Lower leg skin (tissue), 4 donors: ENCODE data around the gene NHERF1. TPM values are rescaled to one million over a fixed set of nuclear protein-coding genes. Genes with fewer than 3 reads are reported as not detected.
A peak's percentile ranks its signal among the peaks of the same experiment; 100 is the strongest.

Experiments
- DNase-seq, 2 donors: peaks; one replicate each; pipeline ENCODE4 v3.0.0-alpha.2; 2019; ENCODE audit warnings: low spot score in 2 of 2
- H3K4me3 ChIP-seq: fragments of 200-600 bp; sonication (generic); 2 replicates; pipeline ENCODE4 v1.5.1; 2017; ENCODE audit warnings: mild to moderate bottlenecking, low read depth; ENCODE audit not compliant: poor library complexity, severe bottlenecking
- POLR2A ChIP-seq, 2 donors: fragments of 450-650 bp; IDR thresholded peaks; one replicate each; pipeline ENCODE4 v1.6.1; 2016 to 2017; ENCODE audit warnings: antibody characterized with exemption in 2 of 2, mild to moderate bottlenecking in 1 of 2, moderate library complexity in 1 of 2
- WGBS, 2 donors: methylation state at CpG; one replicate each; pipeline ENCODE4 v1.1.5; 2018; 5-methylcytosine and 5-hydroxymethylcytosine counted together
- intact Hi-C: fragments of 100-400 bp; cut with DNase I; formaldehyde crosslinking; loops from one replicate; pipeline ENCODE4 v1.15.0; 2023; ENCODE audit warnings: low total_unique reads
- total RNA-seq, 4 donors: library from RNA; depleted of rRNA; stranded (reverse); fragments of >200 nt; gene quantifications; one replicate each; pipeline ENCODE4 v1.1.0, GENCODE V29; 2016
- TF ChIP-seq, protein P1 (sequence below), 3 donors: fragments of 450-650 bp; IDR thresholded peaks; one replicate each; pipeline ENCODE4 v1.5.1; 2016; ENCODE audit warnings: antibody characterized with exemption in 3 of 3, mild to moderate bottlenecking in 3 of 3, moderate library complexity in 2 of 3

The NHERF1 gene
- total RNA-seq, 4 donors from 2014 or later, result 47.6 to 67.7 (median 58.6) TPM

DNA sequence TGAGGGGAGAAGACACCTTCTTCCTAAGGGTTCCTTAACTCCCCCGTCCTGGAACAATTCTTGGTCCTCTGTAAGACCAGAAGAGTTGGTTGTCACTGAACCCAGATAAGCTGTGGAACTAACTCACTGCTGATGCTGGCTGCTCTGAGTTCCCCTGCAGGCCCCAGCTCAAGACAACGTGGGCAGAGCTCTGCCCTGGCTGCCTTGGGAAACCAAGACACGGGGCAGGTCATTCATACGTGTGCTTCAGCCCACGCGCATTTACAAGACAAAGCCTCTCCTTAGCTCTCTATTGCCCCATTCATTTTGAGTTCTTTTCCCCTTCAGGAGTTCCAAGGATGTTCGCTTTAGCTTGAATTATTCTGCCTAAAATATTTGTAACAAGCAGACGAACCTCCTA, 31.1 kb downstream of the NHERF1 start:
- intact Hi-C loops, result no loop called here
- TF ChIP-seq, protein P1, sequence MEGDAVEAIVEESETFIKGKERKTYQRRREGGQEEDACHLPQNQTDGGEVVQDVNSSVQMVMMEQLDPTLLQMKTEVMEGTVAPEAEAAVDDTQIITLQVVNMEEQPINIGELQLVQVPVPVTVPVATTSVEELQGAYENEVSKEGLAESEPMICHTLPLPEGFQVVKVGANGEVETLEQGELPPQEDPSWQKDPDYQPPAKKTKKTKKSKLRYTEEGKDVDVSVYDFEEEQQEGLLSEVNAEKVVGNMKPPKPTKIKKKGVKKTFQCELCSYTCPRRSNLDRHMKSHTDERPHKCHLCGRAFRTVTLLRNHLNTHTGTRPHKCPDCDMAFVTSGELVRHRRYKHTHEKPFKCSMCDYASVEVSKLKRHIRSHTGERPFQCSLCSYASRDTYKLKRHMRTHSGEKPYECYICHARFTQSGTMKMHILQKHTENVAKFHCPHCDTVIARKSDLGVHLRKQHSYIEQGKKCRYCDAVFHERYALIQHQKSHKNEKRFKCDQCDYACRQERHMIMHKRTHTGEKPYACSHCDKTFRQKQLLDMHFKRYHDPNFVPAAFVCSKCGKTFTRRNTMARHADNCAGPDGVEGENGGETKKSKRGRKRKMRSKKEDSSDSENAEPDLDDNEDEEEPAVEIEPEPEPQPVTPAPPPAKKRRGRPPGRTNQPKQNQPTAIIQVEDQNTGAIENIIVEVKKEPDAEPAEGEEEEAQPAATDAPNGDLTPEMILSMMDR (IDR thresholded peaks at IDR 0.05), result no peak
- no peak for TF ChIP-seq POLR2A (IDR thresholded peaks at IDR 0.05)
- H3K4me3 ChIP-seq, result no peak overlapping the region
- 79 to 81% methylated on average over 8 of the region's 8 CpGs for WGBS, 2 donors
- no peak for DNase-seq

DNA sequence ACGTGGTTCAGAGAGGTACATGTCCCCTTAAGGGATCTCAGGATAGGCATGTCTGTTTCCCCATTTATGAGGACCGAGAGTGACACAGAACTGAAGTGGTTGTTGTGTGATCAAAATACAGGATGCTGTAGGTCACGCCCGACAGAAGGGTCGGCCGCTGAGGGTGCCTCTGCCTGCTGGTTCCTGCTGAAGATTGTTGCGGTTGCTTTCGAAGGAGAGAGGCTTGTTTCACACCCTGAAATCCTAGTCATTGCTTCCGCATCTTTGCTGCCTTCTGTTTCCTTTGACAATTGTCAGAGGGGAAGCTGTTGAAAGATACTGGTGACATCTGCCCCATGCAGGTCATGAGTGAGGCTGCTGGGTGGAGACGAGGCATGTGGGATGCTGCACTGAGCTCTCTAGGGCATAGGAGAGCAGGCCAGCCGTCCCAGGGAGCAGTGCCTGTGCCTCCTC, 31.5 kb downstream of the NHERF1 start:
- no peak overlapping the region for H3K4me3 ChIP-seq
- peak in 1 of 2 donors; percentile 59 for DNase-seq
- TF ChIP-seq, protein P1 (IDR thresholded peaks at IDR 0.05), result no peak
- TF ChIP-seq POLR2A (IDR thresholded peaks at IDR 0.05), result no peak
- 72 to 82% methylated on average over 11 of the region's 11 CpGs for WGBS, 2 donors
- intact Hi-C loops, result no loop called here

DNA sequence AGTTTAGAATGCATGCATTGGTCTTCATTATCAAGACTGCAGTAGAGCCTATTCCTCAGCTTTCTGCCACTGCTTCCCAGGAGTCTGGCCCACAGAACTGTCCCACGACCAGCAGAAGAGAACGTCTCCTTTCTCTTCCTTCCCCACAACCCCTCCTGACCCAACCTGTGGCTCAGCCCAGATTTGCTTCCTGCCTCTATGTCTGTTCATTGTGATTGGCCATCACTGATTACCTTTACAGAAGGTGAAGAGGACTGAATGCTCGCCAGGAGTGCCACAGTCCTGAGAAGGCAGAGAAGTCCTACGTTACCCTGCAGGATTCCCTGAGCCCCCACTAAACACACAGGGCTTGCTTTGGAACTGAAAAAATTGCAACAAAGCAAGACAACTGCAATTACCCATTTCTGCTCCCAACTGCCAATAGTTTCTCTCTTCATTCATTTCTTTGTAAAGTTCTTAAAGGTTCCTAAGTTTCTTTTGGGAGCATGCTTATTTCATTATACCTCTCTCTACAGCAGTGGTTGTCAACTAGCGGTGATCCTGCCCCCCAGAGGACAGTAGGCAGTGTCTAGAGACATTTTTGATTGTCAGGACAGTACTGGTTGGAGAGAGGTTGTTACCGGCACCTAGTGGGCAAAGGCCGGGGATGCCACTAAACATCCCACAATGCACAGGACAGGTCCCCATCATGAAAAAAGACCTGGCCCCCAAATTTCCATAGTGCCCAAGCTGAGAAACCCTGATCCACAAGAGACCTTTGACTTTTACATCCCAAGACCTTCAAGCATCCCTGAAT, 32.2 kb downstream of the NHERF1 start:
- TF ChIP-seq, protein P1 (IDR thresholded peaks at IDR 0.05), result no peak
- no peak for TF ChIP-seq POLR2A (IDR thresholded peaks at IDR 0.05)
- intact Hi-C loops, result no loop called here
- WGBS, 2 donors, result 72 to 74% methylated on average over 7 of the region's 7 CpGs
- H3K4me3 ChIP-seq, result no peak overlapping the region
- DNase-seq, result no peak

DNA sequence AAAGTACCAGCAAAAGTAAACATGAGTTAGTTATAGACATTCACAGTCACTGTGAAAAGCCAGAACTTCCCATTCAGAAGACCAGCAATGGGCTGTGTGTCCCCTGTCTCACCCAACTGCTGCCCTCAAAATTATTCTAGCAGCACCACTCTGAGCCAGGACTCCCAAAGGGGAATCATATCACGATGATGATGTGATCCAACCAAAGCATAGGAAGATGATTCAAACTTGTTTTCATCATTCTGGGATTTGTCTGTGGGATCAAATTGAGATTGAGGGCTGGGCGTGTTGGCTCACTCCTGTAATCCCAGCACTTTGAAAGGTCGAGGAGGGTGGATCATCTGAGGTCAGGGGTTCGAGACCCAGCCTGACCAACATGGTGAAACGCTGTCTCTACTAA, 34.1 kb downstream of the NHERF1 start:
- TF ChIP-seq, protein P1 (IDR thresholded peaks at IDR 0.05), result no peak
- no peak for TF ChIP-seq POLR2A (IDR thresholded peaks at IDR 0.05)
- intact Hi-C loops, result no loop called here
- no peak overlapping the region for H3K4me3 ChIP-seq
- WGBS, 2 donors, result 92 to 95% methylated on average over 5 of the region's 5 CpGs
- no peak for DNase-seq

DNA sequence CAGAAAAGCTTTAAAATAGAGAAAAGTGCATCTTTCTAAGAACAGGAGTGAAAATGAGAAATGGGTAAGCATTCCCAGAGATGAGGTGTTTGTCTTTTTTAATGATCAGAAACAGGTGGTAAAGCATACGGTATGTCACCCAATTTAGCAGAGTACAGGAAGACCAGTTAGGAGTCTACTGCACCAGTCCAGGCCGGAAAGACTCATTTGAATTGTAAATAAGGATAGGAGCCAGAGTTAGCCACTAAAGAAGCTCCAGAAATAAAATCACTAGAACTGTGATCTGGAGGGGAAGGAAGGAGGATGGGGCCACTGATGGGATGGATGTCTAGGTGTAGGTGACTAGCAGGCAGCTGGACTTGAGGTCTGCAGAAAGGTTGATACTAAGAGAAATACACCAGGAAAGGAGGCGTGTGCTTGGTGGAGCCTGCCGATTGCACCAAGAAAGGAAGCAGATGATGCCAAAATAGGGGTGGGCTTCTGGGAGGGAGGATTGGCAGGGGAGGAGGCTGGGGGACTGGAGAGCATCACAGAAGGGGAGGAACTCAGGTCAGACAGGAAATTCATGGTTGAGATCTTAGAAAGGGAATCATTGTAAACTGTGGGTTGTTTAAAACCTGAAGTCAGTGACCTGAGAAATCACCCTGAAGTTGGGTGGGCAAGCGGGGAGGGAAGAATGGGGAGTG, 35.8 kb downstream of the NHERF1 start:
- no peak for DNase-seq
- WGBS, 2 donors, result 82 to 87% methylated on average over 5 of the region's 5 CpGs
- H3K4me3 ChIP-seq, result no peak overlapping the region
- TF ChIP-seq, protein P1 (IDR thresholded peaks at IDR 0.05), result no peak
- TF ChIP-seq POLR2A (IDR thresholded peaks at IDR 0.05), result no peak
- intact Hi-C loops, result no loop called here
